IPS DF 4.7 (cell line): ENCODE data around the gene C1QTNF3.

Experiments
- DNase-seq: peaks from one replicate; pipeline ENCODE4 v3.0.0-alpha.2; 2013; ENCODE audit warnings: low spot score; ENCODE audit errors: extremely low read depth

C1QTNF3 gene

GRCh38 chr5:34001241-34001841, 41.7 kb downstream of the C1QTNF3 start:
- no peak for DNase-seq

GRCh38 chr5:33999978-34000377, 43.0 kb downstream of the C1QTNF3 start:
- no peak for DNase-seq

- no peak for DNase-seq
Observed at GRCh38 chr5:33997331-33997983, 45.6 kb downstream of the C1QTNF3 start.

GRCh38 chr5:33995865-33996264, 47.1 kb downstream of the C1QTNF3 start:
- no peak for DNase-seq

- DNase-seq: no peak
Observed at GRCh38 chr5:33994845-33995244, 48.2 kb downstream of the C1QTNF3 start.

GRCh38 chr5:33992864-33993263, 50.1 kb downstream of the C1QTNF3 start:
- no peak for DNase-seq

- DNase-seq: no peak
Observed at GRCh38 chr5:33985447-33985846, 57.6 kb downstream of the C1QTNF3 start.

GRCh38 chr5:33984671-33985124, 58.3 kb downstream of the C1QTNF3 start, which contains the start of gene SLC45A2:
SLC45A2 (minus strand) TSS chr5:33984693; CDS start chr5:33984583, 110 bp downstream.
- DNase-seq: no peak

- DNase-seq: no peak
Observed at GRCh38 chr5:33984178-33984577, 58.8 kb downstream of the C1QTNF3 start.

GRCh38 chr5:33981408-33982162, 61.4 kb downstream of the C1QTNF3 start:
- no peak for DNase-seq

GRCh38 chr5:33980030-33980429, 63.0 kb downstream of the C1QTNF3 start:
- DNase-seq: no peak

- peak; percentile 25 for DNase-seq
Observed at GRCh38 chr5:33978306-33978705, 64.7 kb downstream of the C1QTNF3 start.

- no peak for DNase-seq
Observed at GRCh38 chr5:33976307-33976706, 66.7 kb downstream of the C1QTNF3 start.

- DNase-seq: no peak
Observed at GRCh38 chr5:33975852-33976251, 67.2 kb downstream of the C1QTNF3 start.

- DNase-seq: no peak
Observed at GRCh38 chr5:33973271-33973670, 69.7 kb downstream of the C1QTNF3 start.

- peak; percentile 46 for DNase-seq
Observed at GRCh38 chr5:33969572-33970452, 73.2 kb downstream of the C1QTNF3 start.

- DNase-seq: no peak
Observed at GRCh38 chr5:33968211-33969005, 74.6 kb downstream of the C1QTNF3 start.
